ENCODE data around the gene FGFR2. TPM values are rescaled to one million over a fixed set of nuclear protein-coding genes. Genes with fewer than 3 reads are reported as not detected.

The FGFR2 gene
- total RNA-seq, 1 donor from 2014 or later, result 11.8 TPM

- no peak overlapping the region for H3K4me3 Mint-ChIP-seq (ENCODE audit: unreplicated experiment)
- H4K20me1 ChIP-seq (ENCODE audit: insufficient read depth, low read length), result no peaks in the 10 kb centered on the region
- no peak overlapping the region for H3K27ac Mint-ChIP-seq (ENCODE audit: unreplicated experiment)
- no peaks in the 10 kb centered on the region for H3K79me2 ChIP-seq (ENCODE audit: insufficient read depth, low read length)
- H3K4me2 ChIP-seq (ENCODE audit: low read length), result no peak overlapping the region
- H3K9me3 ChIP-seq (ENCODE audit: insufficient read depth, low read depth, low read length), result no peaks in the 10 kb centered on the region
- FAIRE-seq, result no peak
- peaks cover 18% of the 10 kb centered on the region for H3K27me3 Mint-ChIP-seq (ENCODE audit: low read depth, unreplicated experiment)
- H3K27ac ChIP-seq (ENCODE audit: low read depth, low read length), result no peak overlapping the region
- peaks cover 13% of the 10 kb centered on the region for H3K4me1 ChIP-seq (ENCODE audit: insufficient read depth, low read length)
- TF ChIP-seq EZH2 (IDR thresholded peaks at IDR 0.05; ENCODE audit: insufficient read depth, low read length) (no peak), CTCF (IDR thresholded peaks at IDR 0.05; ENCODE audit: insufficient read depth, low read depth, low read length) (no peak)
- H3K9me3 Mint-ChIP-seq (ENCODE audit: unreplicated experiment), result peaks cover 6% of the 10 kb centered on the region
- H3K9ac ChIP-seq (ENCODE audit: low read length), result no peak overlapping the region
- H3K4me3 ChIP-seq (ENCODE audit: insufficient read depth, low read depth, low read length), result no peak overlapping the region
- H3K27me3 ChIP-seq (ENCODE audit: insufficient read depth, low read length), result no peaks in the 10 kb centered on the region
- H3K4me1 Mint-ChIP-seq (ENCODE audit: low read depth, unreplicated experiment), result peaks cover 18% of the 10 kb centered on the region
- DNase-seq (ENCODE audit: low read depth), result no peak
- no peaks in the 10 kb centered on the region for H3K36me3 Mint-ChIP-seq (ENCODE audit: low read depth, unreplicated experiment)
- H3K36me3 ChIP-seq (ENCODE audit: insufficient read depth, low read length), result no peaks in the 10 kb centered on the region
- no peak overlapping the region for H2AFZ ChIP-seq (ENCODE audit: low read depth, low read length)
Observed at GRCh38 chr10:121462281-121462680, 136.0 kb downstream of the FGFR2 start.

DNA sequence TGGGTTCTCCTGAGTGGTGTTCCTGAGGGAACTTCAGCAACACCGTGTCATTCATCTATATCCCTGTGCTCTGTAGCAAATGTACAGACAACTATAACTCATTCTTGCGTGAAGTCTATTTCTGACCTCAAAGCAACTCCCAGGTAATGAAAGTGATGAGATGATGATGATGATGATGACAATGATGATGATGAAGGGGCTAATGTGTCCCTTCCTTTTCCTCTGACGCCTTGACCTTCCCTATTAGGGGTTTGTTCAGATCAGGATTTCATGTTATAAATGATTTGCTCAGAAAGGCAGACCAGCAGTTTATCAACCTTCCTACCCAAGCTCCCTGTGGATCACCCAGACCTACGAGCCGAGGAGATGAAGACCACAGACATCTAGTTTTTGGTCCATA is 136.9 kb downstream of the FGFR2 start:
- H3K4me1 ChIP-seq (ENCODE audit: insufficient read depth, low read length), result peaks cover 13% of the 10 kb centered on the region
- no peak overlapping the region for H3K27ac Mint-ChIP-seq (ENCODE audit: unreplicated experiment)
- H3K4me3 Mint-ChIP-seq (ENCODE audit: unreplicated experiment), result no peak overlapping the region
- H3K27me3 Mint-ChIP-seq (ENCODE audit: low read depth, unreplicated experiment), result peaks cover 15% of the 10 kb centered on the region
- no peaks in the 10 kb centered on the region for H3K36me3 ChIP-seq (ENCODE audit: insufficient read depth, low read length)
- H4K20me1 ChIP-seq (ENCODE audit: insufficient read depth, low read length), result no peaks in the 10 kb centered on the region
- H2AFZ ChIP-seq (ENCODE audit: low read depth, low read length), result no peak overlapping the region
- H3K9ac ChIP-seq (ENCODE audit: low read length), result no peak overlapping the region
- DNase-seq (ENCODE audit: low read depth), result no peak
- peaks cover 18% of the 10 kb centered on the region for H3K4me1 Mint-ChIP-seq (ENCODE audit: low read depth, unreplicated experiment)
- H3K79me2 ChIP-seq (ENCODE audit: insufficient read depth, low read length), result no peaks in the 10 kb centered on the region
- peaks cover 2% of the 10 kb centered on the region for H3K36me3 Mint-ChIP-seq (ENCODE audit: low read depth, unreplicated experiment)
- no peak overlapping the region for H3K27ac ChIP-seq (ENCODE audit: low read depth, low read length)
- peaks cover 11% of the 10 kb centered on the region for H3K9me3 Mint-ChIP-seq (ENCODE audit: unreplicated experiment)
- no peak overlapping the region for H3K4me2 ChIP-seq (ENCODE audit: low read length)
- TF ChIP-seq EZH2 (IDR thresholded peaks at IDR 0.05; ENCODE audit: insufficient read depth, low read length), result no peak
- TF ChIP-seq CTCF (IDR thresholded peaks at IDR 0.05; ENCODE audit: insufficient read depth, low read depth, low read length), result no peak
- no peak overlapping the region for H3K4me3 ChIP-seq (ENCODE audit: insufficient read depth, low read depth, low read length)
- H3K9me3 ChIP-seq (ENCODE audit: insufficient read depth, low read depth, low read length), result no peaks in the 10 kb centered on the region
- no peaks in the 10 kb centered on the region for H3K27me3 ChIP-seq (ENCODE audit: insufficient read depth, low read length)
- FAIRE-seq, result no peak

DNA sequence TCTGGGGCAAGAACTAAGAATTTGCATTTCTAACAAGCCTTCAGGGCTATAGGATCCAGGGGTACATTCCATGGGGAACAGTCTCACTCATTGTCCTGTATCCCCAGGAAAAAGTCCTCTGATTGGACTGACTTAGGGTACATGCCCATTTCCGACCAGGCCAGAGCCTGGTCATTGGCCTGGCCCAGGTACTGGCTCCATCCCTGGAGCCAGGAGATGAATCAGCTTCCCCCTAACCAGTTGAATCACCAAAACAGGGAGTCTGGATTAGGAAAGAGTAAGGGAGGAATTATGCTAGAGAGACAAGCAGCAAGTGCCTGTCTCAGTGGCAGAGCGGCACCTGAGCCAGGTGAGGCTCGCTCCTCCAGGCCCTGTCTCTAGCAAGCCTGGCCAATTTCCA is 137.5 kb downstream of the FGFR2 start:
- no peak for FAIRE-seq
- DNase-seq (ENCODE audit: low read depth), result no peak
- Histone ChIP-seq H3K27ac (ENCODE audit: low read depth, low read length) (no peak overlapping the region), H3K4me2 (ENCODE audit: low read length) (no peak overlapping the region), H3K4me3 (ENCODE audit: insufficient read depth, low read depth, low read length) (no peak overlapping the region), H3K4me1 (ENCODE audit: insufficient read depth, low read length) (peaks cover 13% of the 10 kb centered on the region), H4K20me1 (ENCODE audit: insufficient read depth, low read length) (no peaks in the 10 kb centered on the region), H3K9me3 (ENCODE audit: insufficient read depth, low read depth, low read length) (no peaks in the 10 kb centered on the region), H3K36me3 (ENCODE audit: insufficient read depth, low read length) (no peaks in the 10 kb centered on the region), H3K9ac (ENCODE audit: low read length) (no peak overlapping the region), H2AFZ (ENCODE audit: low read depth, low read length) (no peak overlapping the region), H3K79me2 (ENCODE audit: insufficient read depth, low read length) (no peaks in the 10 kb centered on the region), H3K27me3 (ENCODE audit: insufficient read depth, low read length) (no peaks in the 10 kb centered on the region)
- Mint-ChIP-seq H3K9me3 (ENCODE audit: unreplicated experiment) (peaks cover 11% of the 10 kb centered on the region), H3K27ac (ENCODE audit: unreplicated experiment) (no peak overlapping the region), H3K27me3 (ENCODE audit: low read depth, unreplicated experiment) (peaks cover 15% of the 10 kb centered on the region), H3K4me3 (ENCODE audit: unreplicated experiment) (no peak overlapping the region), H3K4me1 (ENCODE audit: low read depth, unreplicated experiment) (peaks cover 18% of the 10 kb centered on the region), H3K36me3 (ENCODE audit: low read depth, unreplicated experiment) (peaks cover 2% of the 10 kb centered on the region)
- TF ChIP-seq EZH2 (IDR thresholded peaks at IDR 0.05; ENCODE audit: insufficient read depth, low read length) (no peak), CTCF (IDR thresholded peaks at IDR 0.05; ENCODE audit: insufficient read depth, low read depth, low read length) (no peak)

Measured in astrocyte (in vitro differentiated cells and primary cell).